ES-I3 (cell line): Measurements from ENCODE around the gene CRADD.

ENCODE experiments used
- H3K36me3 ChIP-seq: 2 replicates; pipeline ENCODE4 v1.6.1; 2013; ENCODE audit warnings: mild to moderate bottlenecking, low read length, control low read depth, moderate library complexity; ENCODE audit not compliant: insufficient read depth
- H3K4me1 ChIP-seq: 2 replicates; pipeline ENCODE4 v1.6.1; 2013; ENCODE audit warnings: mild to moderate bottlenecking, control low read depth, low read length; ENCODE audit not compliant: insufficient read depth
- H3K9ac ChIP-seq: 2 replicates; pipeline ENCODE4 v1.6.1; 2013; ENCODE audit warnings: low read depth, mild to moderate bottlenecking, low read length, moderate library complexity
- H3K9me3 ChIP-seq: 2 replicates; pipeline ENCODE4 v1.6.1; 2013; ENCODE audit warnings: mild to moderate bottlenecking, low read length, moderate library complexity; ENCODE audit not compliant: control insufficient read depth, insufficient read depth

The CRADD gene

GRCh38 chr12:93680006-93680405 is 2.8 kb downstream of the CRADD start:
- H3K36me3 ChIP-seq = no peaks in the 10 kb centered on the region
- peaks cover 15% of the 10 kb centered on the region for H3K4me1 ChIP-seq
- H3K9ac ChIP-seq = no peak overlapping the region
- H3K9me3 ChIP-seq = no peaks in the 10 kb centered on the region

GRCh38 chr12:93682846-93683261 is 5.7 kb downstream of the CRADD start:
- Histone ChIP-seq H3K36me3 (no peaks in the 10 kb centered on the region), H3K4me1 (peaks cover 15% of the 10 kb centered on the region), H3K9me3 (no peaks in the 10 kb centered on the region), H3K9ac (no peak overlapping the region)

GRCh38 chr12:93683410-93683809 is 6.2 kb downstream of the CRADD start:
- Histone ChIP-seq H3K9me3 (no peaks in the 10 kb centered on the region), H3K36me3 (no peaks in the 10 kb centered on the region), H3K9ac (no peak overlapping the region), H3K4me1 (peaks cover 14% of the 10 kb centered on the region)

- Histone ChIP-seq H3K4me1 (peaks cover 16% of the 10 kb centered on the region; the same call in 1 of the 2 replicates), H3K9me3 (no peaks in the 10 kb centered on the region), H3K36me3 (no peaks in the 10 kb centered on the region), H3K9ac (no peak overlapping the region)
Observed at GRCh38 chr12:93684716-93685115, 7.5 kb downstream of the CRADD start.

- H3K36me3 ChIP-seq = no peaks in the 10 kb centered on the region
- peaks cover 16% of the 10 kb centered on the region; the same call in 1 of the 2 replicates for H3K4me1 ChIP-seq
- H3K9me3 ChIP-seq = no peaks in the 10 kb centered on the region
- no peak overlapping the region for H3K9ac ChIP-seq
Observed at GRCh38 chr12:93686572-93687356, 9.6 kb downstream of the CRADD start.

- H3K36me3 ChIP-seq = no peaks in the 10 kb centered on the region
- H3K9me3 ChIP-seq = no peaks in the 10 kb centered on the region
- H3K4me1 ChIP-seq = peaks cover 6% of the 10 kb centered on the region; the same call in 1 of the 2 replicates
- H3K9ac ChIP-seq = no peak overlapping the region
Observed at GRCh38 chr12:93689076-93689834, 12.1 kb downstream of the CRADD start.

GRCh38 chr12:93696462-93696861 is 19.3 kb downstream of the CRADD start:
- H3K36me3 ChIP-seq = no peaks in the 10 kb centered on the region
- H3K9ac ChIP-seq = no peak overlapping the region
- no peaks in the 10 kb centered on the region for H3K9me3 ChIP-seq
- H3K4me1 ChIP-seq = peaks cover 33% of the 10 kb centered on the region

- no peaks in the 10 kb centered on the region for H3K9me3 ChIP-seq
- H3K9ac ChIP-seq = 0 out of 2 replicates have a peak overlapping the region, but pooled peaks have one; percentile 19
- no peaks in the 10 kb centered on the region for H3K36me3 ChIP-seq
- H3K4me1 ChIP-seq = peaks cover 48% of the 10 kb centered on the region
Observed at GRCh38 chr12:93698307-93699092, 21.3 kb downstream of the CRADD start.

- Histone ChIP-seq H3K9ac (peak overlapping the region; percentile 19), H3K9me3 (no peaks in the 10 kb centered on the region), H3K36me3 (no peaks in the 10 kb centered on the region), H3K4me1 (peaks cover 48% of the 10 kb centered on the region)
Observed at GRCh38 chr12:93699271-93700145, 22.3 kb downstream of the CRADD start.

GRCh38 chr12:93702707-93703315 is 25.6 kb downstream of the CRADD start:
- H3K9me3 ChIP-seq = no peaks in the 10 kb centered on the region
- peaks cover 42% of the 10 kb centered on the region for H3K4me1 ChIP-seq
- H3K9ac ChIP-seq = no peak overlapping the region
- H3K36me3 ChIP-seq = no peaks in the 10 kb centered on the region

GRCh38 chr12:93704122-93704521 is 26.9 kb downstream of the CRADD start:
- Histone ChIP-seq H3K9me3 (no peaks in the 10 kb centered on the region; the same call in 1 of the 2 replicates), H3K9ac (no peak overlapping the region), H3K36me3 (no peaks in the 10 kb centered on the region), H3K4me1 (peaks cover 30% of the 10 kb centered on the region)

GRCh38 chr12:93704625-93705024 is 27.4 kb downstream of the CRADD start:
- Histone ChIP-seq H3K9ac (no peak overlapping the region), H3K9me3 (peaks cover 4% of the 10 kb centered on the region; the same call in 1 of the 2 replicates), H3K36me3 (no peaks in the 10 kb centered on the region), H3K4me1 (peaks cover 28% of the 10 kb centered on the region)

- no peaks in the 10 kb centered on the region for H3K36me3 ChIP-seq
- peaks cover 4% of the 10 kb centered on the region; the same call in 1 of the 2 replicates for H3K9me3 ChIP-seq
- no peak overlapping the region for H3K9ac ChIP-seq
- H3K4me1 ChIP-seq = peaks cover 21% of the 10 kb centered on the region
Observed at GRCh38 chr12:93705237-93705636, 28.1 kb downstream of the CRADD start.
